ENCODE data around the gene COL9A3. TPM values are rescaled to one million over a fixed set of nuclear protein-coding genes. Genes with fewer than 3 reads are reported as not detected.

The COL9A3 gene
- total RNA-seq, 4 donors from 2014 or later, result 6.0 to 223 (median 8.0) TPM

DNA sequence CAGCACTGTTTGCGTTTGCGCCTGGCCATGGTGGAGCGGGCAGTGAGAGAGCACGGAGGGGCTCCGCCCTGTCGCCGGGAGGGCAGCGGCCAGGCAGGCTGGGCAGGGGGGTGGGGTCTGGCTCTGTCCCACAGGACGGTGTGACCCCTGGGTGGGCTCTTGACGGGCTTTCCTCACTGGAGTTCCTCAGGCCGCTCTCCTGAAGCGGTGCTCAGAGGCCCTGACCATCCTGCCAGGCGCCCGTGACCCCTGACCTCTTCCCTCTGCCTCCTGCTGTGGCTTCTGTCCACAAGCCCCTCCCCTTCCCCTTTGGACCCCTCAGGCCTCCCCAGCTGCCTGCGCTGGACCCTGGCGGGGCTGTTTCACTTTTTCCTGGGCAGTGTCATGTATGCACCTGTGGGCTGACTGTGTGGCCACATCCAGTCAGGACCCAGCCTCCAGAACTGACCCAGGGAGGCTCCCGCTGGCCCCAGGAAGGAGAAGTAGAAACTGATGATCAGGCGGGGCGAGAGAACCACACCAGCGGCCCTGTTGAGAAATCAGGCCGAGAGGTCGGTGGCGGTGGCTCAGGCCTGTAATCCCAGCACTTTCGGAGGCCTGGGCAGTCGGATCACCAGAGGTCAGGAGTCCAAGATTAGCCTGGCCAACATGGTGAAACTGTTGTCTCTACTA is 11.0 kb upstream of the COL9A3 start:
- peak overlapping the region; percentile 88 to 100 (median 96) for H3K4me3 ChIP-seq
- DNase-seq, result no peak
- no peaks in the 10 kb centered on the region for H3K27me3 ChIP-seq
- H3K4me1 ChIP-seq, result peaks cover 17 to 30% (median 22%) of the 10 kb centered on the region in 4 donors
- in situ Hi-C loops (cut with MboI; ENCODE audit: low pct_ligation_motif_present in 1 of 4, low pct_unique_long_range_greater_than_20kb in 1 of 4, low sequenced_read_pairs in 3 of 4) (loop anchor here in 2 of 4 donors (10.0 kb wide), 1 partner anchor 141 kb away; no protein-coding TSS in a partner anchor), intact Hi-C loops (cut with DNase I; ENCODE audit: low total_unique reads) (no loop called here)
- 47% methylated on average over 13 of the region's 25 CpGs; no CpG with 5 or more reads in 1 of the 2 donors for WGBS, 2 donors (ENCODE audit: low coverage in 1 of 2)
- H3K27ac ChIP-seq, result peak overlapping the region; percentile 90 to 94 (median 94)
- TF ChIP-seq POLR2AphosphoS5 (IDR thresholded peaks at IDR 0.05) (no peak), POLR2A (IDR thresholded peaks at IDR 0.05) (no peak), CTCF (IDR thresholded peaks at IDR 0.05) (no peak), EP300 (IDR thresholded peaks at IDR 0.05; ENCODE audit: low read depth) (no peak)
- peaks cover 0 to 19% (median 9%) of the 10 kb centered on the region in 4 donors for H3K36me3 ChIP-seq
- no peaks in the 10 kb centered on the region for H3K9me3 ChIP-seq

DNA sequence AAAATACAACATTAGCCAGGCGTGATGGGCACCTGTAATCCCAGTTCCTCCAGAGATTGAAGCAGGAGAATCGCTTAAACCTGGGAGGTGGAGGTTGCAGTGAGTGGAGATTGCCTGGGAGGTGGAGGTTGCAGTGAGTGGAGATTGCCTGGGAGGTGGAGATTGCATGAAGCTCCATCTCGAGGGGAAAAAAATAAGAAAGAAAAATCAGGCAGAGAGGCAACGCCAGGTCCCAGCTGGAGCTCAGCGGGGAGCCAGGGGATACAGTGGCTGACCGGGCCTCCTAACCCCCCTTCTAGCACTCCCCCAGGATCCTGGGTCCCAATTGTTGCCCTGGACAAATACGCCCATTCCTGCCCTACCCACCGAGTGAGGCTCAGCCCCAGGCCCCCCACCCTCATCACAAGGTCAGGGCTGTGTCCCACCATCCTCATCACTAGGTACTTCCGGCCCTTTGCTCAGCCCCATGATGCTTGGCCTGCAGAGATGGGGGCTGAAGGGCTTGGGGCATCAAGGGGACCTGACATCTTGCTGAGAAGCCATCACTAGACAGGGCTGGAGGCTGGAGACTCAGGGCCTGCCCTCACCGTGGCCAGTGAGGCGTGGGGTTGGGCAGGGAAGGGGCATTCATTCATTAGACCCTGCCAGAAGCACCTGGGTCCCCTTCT is 10.3 kb upstream of the COL9A3 start:
- TF ChIP-seq CTCF (IDR thresholded peaks at IDR 0.05) (no peak), POLR2AphosphoS5 (IDR thresholded peaks at IDR 0.05) (no peak), EP300 (IDR thresholded peaks at IDR 0.05; ENCODE audit: low read depth) (no peak), POLR2A (IDR thresholded peaks at IDR 0.05) (no peak)
- intact Hi-C loops (cut with DNase I; ENCODE audit: low total_unique reads), result no loop called here
- peaks cover 0 to 24% (median 11%) of the 10 kb centered on the region in 4 donors for H3K36me3 ChIP-seq
- peak overlapping the region in 1 of 4 donors; percentile 98 for H3K4me3 ChIP-seq
- no peaks in the 10 kb centered on the region for H3K9me3 ChIP-seq
- no peaks in the 10 kb centered on the region for H3K27me3 ChIP-seq
- in situ Hi-C loops (cut with MboI; ENCODE audit: low pct_ligation_motif_present in 1 of 4, low pct_unique_long_range_greater_than_20kb in 1 of 4, low sequenced_read_pairs in 3 of 4), result loop anchor here in 2 of 4 donors (10.0 kb wide), 1 partner anchor 142 kb away; no protein-coding TSS in a partner anchor
- H3K27ac ChIP-seq, result peak overlapping the region in 2 of 4 donors; percentile 90 to 94
- 20 to 67% methylated on average over 2 to 11 of the region's 11 CpGs for WGBS, 2 donors (ENCODE audit: low coverage in 1 of 2)
- no peak for DNase-seq
- H3K4me1 ChIP-seq, result peaks cover 17 to 30% (median 22%) of the 10 kb centered on the region in 4 donors

GRCh38 chr20:62807444-62808210 is 9.2 kb upstream of the COL9A3 start:
- DNase-seq, result no peak
- intact Hi-C loops (cut with DNase I; ENCODE audit: low total_unique reads), result no loop called here
- no peaks in the 10 kb centered on the region for H3K27me3 ChIP-seq
- 83% methylated on average over 17 of the region's 23 CpGs; no CpG with 5 or more reads in 1 of the 2 donors for WGBS, 2 donors (ENCODE audit: low coverage in 1 of 2)
- H3K4me3 ChIP-seq, result no peak overlapping the region
- no peak overlapping the region for H3K27ac ChIP-seq
- H3K9me3 ChIP-seq, result no peaks in the 10 kb centered on the region
- peaks cover 0 to 35% (median 16%) of the 10 kb centered on the region in 4 donors for H3K36me3 ChIP-seq
- in situ Hi-C loops (cut with MboI; ENCODE audit: low pct_ligation_motif_present in 1 of 4, low pct_unique_long_range_greater_than_20kb in 1 of 4, low sequenced_read_pairs in 3 of 4), result loop anchor here in 2 of 4 donors (10.0 kb wide), 1 partner anchor 143 kb away; no protein-coding TSS in a partner anchor
- H3K4me1 ChIP-seq, result peaks cover 17 to 30% (median 22%) of the 10 kb centered on the region in 4 donors
- no peak for TF ChIP-seq EP300 (IDR thresholded peaks at IDR 0.05; ENCODE audit: low read depth)
- TF ChIP-seq CTCF (IDR thresholded peaks at IDR 0.05), result no peak
- TF ChIP-seq POLR2AphosphoS5 (IDR thresholded peaks at IDR 0.05), result no peak
- TF ChIP-seq POLR2A (IDR thresholded peaks at IDR 0.05), result no peak

All from transverse colon (tissue), 4 donors.